ENCODE measurements around the gene PPFIBP1.
"Not testable (repeated sequence)": the region's sequence is repeated elsewhere in the genome, so short reads cannot be mapped to it uniquely, and the experiment has no call there.

Gene PPFIBP1

DNA sequence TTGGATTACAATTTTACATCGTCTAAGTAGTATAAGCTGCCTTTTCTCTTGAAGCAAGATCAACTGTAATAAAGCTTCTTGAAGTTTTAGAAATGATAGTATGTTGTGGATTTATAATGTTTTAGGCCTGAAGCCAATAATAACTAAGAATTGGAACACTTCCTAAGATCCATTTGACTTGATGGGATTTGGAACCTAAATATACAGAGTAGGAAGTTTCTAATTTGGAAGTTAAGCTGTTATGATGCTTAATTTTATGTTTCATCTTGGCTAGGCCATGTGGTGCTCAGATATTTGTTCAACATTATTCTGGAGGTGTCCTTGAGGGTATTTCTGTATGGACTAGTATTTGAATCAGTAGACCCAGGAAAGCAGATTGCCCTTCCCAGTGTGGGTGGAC is 74.9 kb downstream of the PPFIBP1 start:
- not testable (repeated sequence) for DNase-seq

DNA sequence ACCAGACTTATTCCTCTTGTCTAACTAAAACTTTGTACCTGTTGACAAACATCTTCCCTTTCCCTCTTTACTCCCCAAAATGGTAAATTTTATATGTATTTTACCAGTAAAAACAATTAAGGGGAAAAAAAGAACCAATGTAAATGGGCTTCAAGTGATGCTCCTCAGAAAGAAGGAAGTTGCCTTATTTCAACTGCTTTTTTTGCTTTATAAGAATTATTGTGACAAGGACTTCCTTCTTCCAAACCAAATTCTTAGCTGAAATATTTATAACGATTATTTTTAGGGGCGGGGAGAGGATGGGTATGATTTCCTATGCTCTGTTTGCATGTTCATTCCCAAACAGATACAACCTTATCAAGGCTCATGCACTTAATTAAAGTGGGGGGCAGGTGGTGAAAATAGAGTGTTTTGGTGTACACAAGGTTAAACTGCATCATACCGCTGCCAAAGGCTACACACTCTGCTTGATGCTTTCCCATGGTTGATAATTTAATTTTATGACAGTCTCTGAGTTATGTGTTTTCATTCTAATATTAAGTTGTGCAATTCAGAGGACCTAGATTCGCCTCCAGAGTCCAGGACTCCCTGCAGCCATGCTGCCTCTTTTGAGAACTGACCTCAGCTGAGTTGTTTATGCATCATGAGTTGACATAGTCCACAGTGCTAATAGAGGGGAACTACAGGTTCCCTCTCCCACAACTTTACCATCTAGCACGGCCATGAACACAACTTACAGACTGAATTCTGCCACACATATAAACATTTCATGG is 77.2 kb downstream of the PPFIBP1 start:
- not testable (repeated sequence) for DNase-seq

GRCh38 chr12:27602516-27602915 is 78.5 kb downstream of the PPFIBP1 start:
- no peak for DNase-seq

- no peak for DNase-seq
Measured at GRCh38 chr12:27604431-27604830, 80.4 kb downstream of the PPFIBP1 start.

GRCh38 chr12:27606986-27607385 is 83.0 kb downstream of the PPFIBP1 start:
- DNase-seq: no peak

DNA sequence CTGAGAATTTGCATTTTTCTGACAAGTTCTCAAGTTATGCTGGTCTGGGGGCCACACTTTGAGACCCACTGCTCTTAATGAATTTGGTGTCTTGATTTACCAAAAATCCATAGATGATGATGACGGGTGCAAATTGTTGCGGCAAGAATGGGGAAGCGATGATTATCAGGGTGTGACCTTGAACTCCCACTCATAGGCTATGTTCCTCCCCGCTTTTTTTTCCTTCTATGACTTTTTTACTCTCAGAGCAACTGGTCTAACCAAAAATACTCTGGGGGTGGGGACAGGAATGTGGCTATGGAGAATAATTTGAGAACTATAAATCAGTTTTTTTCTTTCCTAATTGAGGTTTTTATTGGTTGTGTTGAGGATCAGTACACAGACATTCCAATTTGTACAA is 83.6 kb downstream of the PPFIBP1 start:
- DNase-seq: no peak

DNA sequence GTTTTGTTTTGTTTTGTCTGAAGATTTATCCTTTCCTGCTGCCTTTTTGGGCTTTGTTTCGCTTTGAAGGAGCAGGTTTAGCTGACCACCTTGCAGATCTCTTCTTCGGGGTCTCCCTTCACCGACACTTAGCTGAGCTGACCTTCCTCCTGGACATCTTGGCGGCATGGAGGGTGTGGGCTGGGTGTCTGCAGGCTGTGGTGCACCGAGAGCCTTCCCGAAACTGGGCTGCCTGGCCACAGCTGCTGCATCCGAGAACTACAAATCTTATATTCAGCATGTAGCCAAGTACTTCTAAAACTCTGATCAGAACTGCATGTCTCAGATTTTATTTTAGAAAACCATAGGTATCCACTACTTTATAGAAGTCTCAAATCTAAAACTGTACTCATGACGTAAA is 84.9 kb downstream of the PPFIBP1 start:
- no peak for DNase-seq

- no peak for DNase-seq
Measured at GRCh38 chr12:27610374-27610773, 86.4 kb downstream of the PPFIBP1 start.

DNA sequence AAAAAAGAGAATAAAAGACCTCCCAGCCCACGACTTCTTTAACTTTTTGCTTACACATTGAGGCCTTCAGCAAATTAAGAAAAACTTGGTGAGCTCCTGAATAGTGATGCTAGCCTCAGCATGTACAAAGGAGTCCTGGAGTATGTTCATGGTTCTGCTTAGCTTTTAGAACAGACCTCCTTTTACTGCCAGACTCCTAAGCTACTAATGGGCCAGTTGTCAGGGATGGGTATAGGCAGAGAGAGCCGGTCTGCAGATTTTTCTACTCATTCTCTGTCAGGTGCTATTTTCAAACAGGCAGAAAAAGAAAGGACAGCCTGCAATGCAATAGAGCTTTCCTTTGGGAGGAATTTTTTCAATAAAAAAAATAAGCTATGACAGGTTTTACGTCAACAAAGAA is 90.4 kb downstream of the PPFIBP1 start:
- no peak for DNase-seq

DNA sequence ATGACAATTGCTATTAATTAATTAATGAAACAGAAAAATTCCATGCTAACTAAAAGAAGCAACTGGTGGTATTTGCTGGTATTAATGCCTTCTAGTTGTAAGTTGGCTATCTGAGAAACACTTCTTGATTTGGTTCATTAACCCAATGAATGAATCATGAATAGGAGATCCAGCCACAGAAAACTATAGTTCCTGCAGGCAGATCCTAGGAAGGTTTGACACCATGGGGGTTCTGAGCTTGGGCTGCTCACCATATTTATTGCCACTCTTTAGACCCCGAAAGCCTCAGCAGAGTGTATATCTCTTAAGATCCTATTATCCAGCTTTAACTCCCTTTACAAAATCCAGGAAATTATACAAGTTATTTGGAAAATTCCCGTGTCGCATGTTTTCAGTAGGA is 90.9 kb downstream of the PPFIBP1 start:
- DNase-seq: no peak

DNA sequence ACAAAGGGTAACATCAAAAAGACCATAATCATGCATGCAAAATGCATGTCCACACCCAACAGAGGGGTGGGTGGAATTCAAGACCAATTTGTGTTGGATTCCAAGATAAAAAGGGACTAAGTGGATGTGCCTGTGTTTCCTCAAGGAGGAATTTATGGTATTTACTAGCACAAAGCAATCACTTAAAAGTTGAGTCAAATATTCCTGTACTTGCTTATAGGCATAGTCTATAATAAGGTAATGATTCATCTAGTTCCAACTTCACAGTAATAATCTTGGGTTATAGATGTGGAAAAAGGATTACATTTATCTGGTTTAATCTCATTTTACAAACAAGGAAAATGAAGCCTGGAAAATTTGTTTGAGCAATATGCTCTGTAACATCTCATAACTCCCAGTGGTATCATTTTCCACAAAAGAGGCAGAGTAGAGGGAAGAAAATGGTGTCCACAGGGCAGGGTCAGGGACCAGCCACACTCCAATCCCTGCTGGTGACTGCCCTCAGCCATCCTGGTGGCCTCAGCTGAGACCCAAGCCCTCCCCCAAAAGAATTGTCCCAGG is 91.4 kb downstream of the PPFIBP1 start:
- no peak for DNase-seq

- DNase-seq: no peak
Measured at GRCh38 chr12:27616356-27617142, 92.5 kb downstream of the PPFIBP1 start.

GRCh38 chr12:27618836-27619235 is 94.8 kb downstream of the PPFIBP1 start:
- DNase-seq: no peak

- DNase-seq: no peak
Measured at GRCh38 chr12:27619308-27619707, 95.3 kb downstream of the PPFIBP1 start.

GRCh38 chr12:27620121-27620520 is 96.1 kb downstream of the PPFIBP1 start:
- no peak for DNase-seq

DNA sequence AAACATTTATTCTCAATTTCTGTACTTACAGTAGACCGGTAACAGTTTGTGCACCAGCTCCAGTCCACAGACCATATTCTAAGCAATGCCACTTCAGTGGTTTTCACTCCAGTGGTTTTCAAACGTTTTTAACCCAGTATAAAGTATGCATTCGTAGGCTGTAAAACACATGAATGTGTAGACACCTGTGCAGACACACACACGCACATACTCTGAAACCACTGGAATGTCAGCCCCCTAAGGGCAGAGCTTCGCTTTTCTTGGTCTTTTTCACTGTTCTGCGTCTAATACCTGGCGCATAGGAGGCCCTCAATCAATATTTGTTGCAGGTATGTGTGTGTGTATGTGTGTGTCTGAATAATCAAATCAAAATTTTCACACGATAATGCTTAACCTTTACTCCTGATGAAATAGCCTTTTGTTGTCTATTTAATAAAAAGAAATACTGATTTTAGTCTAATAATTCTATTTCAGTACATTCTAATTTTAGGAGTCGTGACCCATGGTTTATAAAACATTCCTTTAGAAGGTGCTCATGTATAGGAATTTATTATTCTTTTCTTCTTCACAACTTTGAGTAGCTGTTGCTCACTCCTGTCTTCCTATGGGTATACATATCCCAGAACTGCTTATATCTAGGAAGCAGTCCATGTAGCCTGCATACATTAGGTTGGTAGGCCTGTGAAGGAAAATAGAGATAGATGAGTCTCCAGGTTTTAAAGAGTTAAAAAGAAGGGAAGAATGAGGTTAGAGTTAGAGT is 98.6 kb downstream of the PPFIBP1 start:
- no peak for DNase-seq

DNA sequence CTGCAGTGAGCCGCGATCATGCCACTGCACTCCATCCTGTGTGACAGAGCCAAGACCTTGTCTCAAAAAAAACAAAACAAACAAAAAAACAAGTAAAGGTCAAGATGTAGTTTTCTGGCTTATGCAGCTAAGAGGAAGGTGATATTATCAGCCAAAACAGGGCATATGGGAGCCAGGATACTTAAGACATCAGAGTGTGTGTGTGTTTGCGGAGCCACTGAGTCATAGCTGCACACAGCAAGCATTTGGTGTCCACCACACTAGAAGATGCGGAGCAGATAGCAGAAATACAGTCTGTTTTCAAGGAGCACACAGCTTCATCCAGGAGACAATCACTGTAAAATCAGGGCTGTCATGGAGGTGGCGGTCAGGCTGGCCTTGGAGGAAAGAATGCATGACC is 99.6 kb downstream of the PPFIBP1 start:
- no peak for DNase-seq

DNA sequence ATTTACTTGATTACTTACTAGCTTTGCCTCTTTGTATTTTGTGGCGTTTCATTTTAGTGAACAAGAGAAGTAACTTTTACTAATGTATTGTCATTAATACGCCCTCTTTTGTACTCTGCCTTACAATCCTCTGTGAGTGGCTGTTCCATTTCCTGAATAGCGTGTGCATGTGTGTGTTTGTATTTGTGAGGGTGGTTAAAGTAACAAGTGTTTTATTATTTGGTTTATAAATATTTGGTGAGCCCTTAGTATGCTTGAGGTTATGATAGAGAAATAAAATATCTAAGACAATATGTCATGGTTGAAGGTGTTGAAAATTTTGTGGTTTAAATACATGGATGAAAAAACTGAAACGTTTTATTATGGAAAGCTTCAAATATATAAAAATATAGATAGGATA is 100.6 kb downstream of the PPFIBP1 start:
- DNase-seq: no peak

DNA sequence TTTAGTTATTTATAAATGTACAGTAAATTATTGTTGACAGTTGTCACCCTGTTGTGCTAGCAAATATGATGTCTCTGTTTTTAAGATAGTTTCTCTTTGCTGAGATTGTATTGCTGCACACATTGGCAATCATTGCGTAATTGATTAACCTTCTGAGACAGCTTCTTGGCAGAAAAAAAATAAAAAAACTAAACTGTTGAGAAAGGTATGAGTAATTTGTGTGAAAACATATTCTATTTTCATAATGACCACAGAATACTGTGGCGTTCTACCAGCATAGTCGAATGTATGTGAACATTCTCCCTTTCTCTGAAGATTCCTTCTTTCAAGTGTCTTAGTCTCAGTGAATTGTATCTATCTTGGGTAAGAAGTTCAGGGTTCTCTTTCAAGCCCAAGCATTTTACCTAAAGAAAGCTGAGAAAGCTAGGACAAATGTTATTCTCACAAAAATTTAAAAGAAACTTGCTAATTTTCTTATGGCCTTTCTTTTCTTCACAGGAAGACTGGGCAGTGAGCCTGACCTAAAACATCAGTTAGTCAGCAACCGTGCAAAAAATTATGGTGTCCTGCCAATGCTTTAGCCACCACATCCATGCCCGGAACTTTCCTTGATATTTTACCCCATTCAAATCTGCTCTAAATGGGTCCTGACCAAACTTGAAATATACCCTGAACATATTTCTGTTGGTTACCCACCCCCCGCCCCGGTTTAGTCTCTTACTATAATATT is 103.3 kb downstream of the PPFIBP1 start:
- DNase-seq: no peak

GRCh38 chr12:27627853-27628469 is 104.0 kb downstream of the PPFIBP1 start:
- DNase-seq: not testable (repeated sequence)

GRCh38 chr12:27630219-27630618 is 106.2 kb downstream of the PPFIBP1 start:
- DNase-seq: not testable (repeated sequence)

DNA sequence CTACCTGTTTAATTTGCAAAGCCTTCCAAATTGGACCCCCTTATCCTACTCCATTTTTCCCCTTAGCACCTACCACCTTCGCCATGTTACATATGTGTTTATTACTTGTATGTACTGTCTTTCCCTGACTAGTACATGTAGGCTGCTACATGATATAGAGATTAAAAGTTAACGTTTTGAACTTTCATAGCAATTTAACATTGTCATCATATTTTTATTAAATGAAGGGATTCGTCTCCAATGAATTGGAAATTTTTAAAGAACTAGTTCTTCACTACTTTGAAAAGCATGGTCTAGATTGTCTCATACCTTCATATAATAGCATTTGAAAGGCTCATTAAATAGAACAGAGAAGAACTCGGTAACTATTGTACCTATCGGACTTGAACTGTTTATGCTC is 107.4 kb downstream of the PPFIBP1 start:
- DNase-seq: no peak

All from CD4-positive, alpha-beta T cell treated with Interleukin-6 for 4 hours (primary cell).